Naive B cell (primary cell): ENCODE results near the gene FZD7. TPM values are rescaled to one million over a fixed set of nuclear protein-coding genes. Genes with fewer than 3 reads are reported as not detected.

Source experiments
- ATAC-seq, 2 donors: fragments of 150-1000 bp; cut with Tn5 transposase; 2 replicates each; pipeline ENCODE4 v1.10.0; 2021; ENCODE audit warnings: low read depth in 2 of 2, mild to moderate bottlenecking in 2 of 2, moderate library complexity in 2 of 2
- DNase-seq: peaks from one replicate; pipeline ENCODE4 v3.0.0; 2022
- H3K27ac Mint-ChIP-seq, 6 donors: one replicate each; pipeline ENCODE4 v1.8.0; 2020 to 2022; ENCODE audit warnings: mild to moderate bottlenecking in 6 of 6, mixed read lengths in 6 of 6, moderate library complexity in 5 of 6, inconsistent platforms in 2 of 6
- H3K27me3 Mint-ChIP-seq, 3 donors: one replicate each; pipeline ENCODE4 v1.8.0; 2021 to 2022; ENCODE audit warnings: mixed read lengths in 3 of 3, mild to moderate bottlenecking in 1 of 3
- H3K36me3 Mint-ChIP-seq, 2 donors: one replicate each; pipeline ENCODE4 v1.8.0; 2020 to 2022; ENCODE audit warnings: mixed read lengths in 2 of 2, inconsistent platforms in 1 of 2, mild to moderate bottlenecking in 1 of 2
- H3K4me1 Mint-ChIP-seq, 3 donors: one replicate each; pipeline ENCODE4 v1.8.0; 2020 to 2022; ENCODE audit warnings: mixed read lengths in 3 of 3, inconsistent platforms in 1 of 3, mild to moderate bottlenecking in 1 of 3, moderate library complexity in 1 of 3
- H3K4me3 Mint-ChIP-seq, 8 donors: one replicate each; pipeline ENCODE4 v1.8.0; 2020 to 2022; ENCODE audit warnings: mild to moderate bottlenecking in 8 of 8, mixed read lengths in 8 of 8, moderate library complexity in 8 of 8, inconsistent platforms in 2 of 8
- H3K9me3 Mint-ChIP-seq, 7 donors: one replicate each; pipeline ENCODE4 v1.8.0; 2020 to 2022; ENCODE audit warnings: mixed read lengths in 7 of 7, mild to moderate bottlenecking in 5 of 7, inconsistent platforms in 2 of 7, moderate library complexity in 1 of 7
- polyA plus RNA-seq, 6 donors: library from polyadenylated mRNA; unstranded; fragments of 300-500 nt; fragmentation: Illumina TruSeq; gene quantifications; one replicate each; pipeline ENCODE4 v1.2.3, GENCODE V29; 2021; ENCODE audit warnings: low read depth in 6 of 6

FZD7 gene
- polyA plus RNA-seq, 6 donors from 2014 or later: 0.13 to 0.17 TPM; not detected in 4

GRCh38 chr2:202001826-202002225 is 31.8 kb upstream of the FZD7 start:
- Mint-ChIP-seq H3K27me3 (peaks cover 0 to 5% (median 4%) of the 10 kb centered on the region in 3 donors), H3K36me3 (no peaks in the 10 kb centered on the region), H3K4me1 (peaks cover 6 to 16% (median 10%) of the 10 kb centered on the region in 3 donors), H3K4me3 (no peak overlapping the region), H3K9me3 (no peaks in the 10 kb centered on the region), H3K27ac (no peak overlapping the region)
- DNase-seq (no peak), ATAC-seq (no peak)

- Mint-ChIP-seq H3K36me3 (no peaks in the 10 kb centered on the region), H3K4me1 (peaks cover 6 to 14% (median 7%) of the 10 kb centered on the region in 3 donors), H3K27ac (no peak overlapping the region), H3K9me3 (no peaks in the 10 kb centered on the region), H3K4me3 (no peak overlapping the region), H3K27me3 (peaks cover 3 to 5% (median 4%) of the 10 kb centered on the region in 3 donors)
- DNase-seq (no peak), ATAC-seq (no peak)
Observed at GRCh38 chr2:202002381-202002780, 31.3 kb upstream of the FZD7 start.

GRCh38 chr2:202005272-202005887 is 28.3 kb upstream of the FZD7 start:
- Mint-ChIP-seq H3K27ac (peak overlapping the region in 1 of 6 donors; percentile 1), H3K4me1 (peaks cover 6 to 14% (median 7%) of the 10 kb centered on the region in 3 donors), H3K9me3 (no peaks in the 10 kb centered on the region), H3K36me3 (no peaks in the 10 kb centered on the region), H3K27me3 (peaks cover 3 to 8% (median 6%) of the 10 kb centered on the region in 3 donors), H3K4me3 (peak overlapping the region in 1 of 8 donors; percentile 15)
- DNase-seq: peak; percentile 21
- ATAC-seq: peak; percentile 65 to 71

GRCh38 chr2:202006301-202006700 is 27.4 kb upstream of the FZD7 start:
- Mint-ChIP-seq H3K27ac (no peak overlapping the region), H3K4me3 (peak overlapping the region in 1 of 8 donors; percentile 5)
- DNase-seq: no peak

GRCh38 chr2:202007015-202007982 is 26.4 kb upstream of the FZD7 start:
- H3K36me3 Mint-ChIP-seq: no peaks in the 10 kb centered on the region
- DNase-seq (no peak), ATAC-seq (no peak)
- no peaks in the 10 kb centered on the region for H3K9me3 Mint-ChIP-seq
- H3K4me3 Mint-ChIP-seq: no peak overlapping the region
- H3K27me3 Mint-ChIP-seq: peaks cover 7 to 24% (median 24%) of the 10 kb centered on the region in 3 donors
- H3K4me1 Mint-ChIP-seq: peaks cover 6 to 14% (median 7%) of the 10 kb centered on the region in 3 donors
- H3K27ac Mint-ChIP-seq: no peak overlapping the region

More at GRCh38 chr2:202006301-202006700, 27.4 kb upstream of the FZD7 start:
- H3K4me1 Mint-ChIP-seq: peaks cover 6 to 14% (median 7%) of the 10 kb centered on the region in 3 donors
- H3K36me3 Mint-ChIP-seq: no peaks in the 10 kb centered on the region
- H3K27me3 Mint-ChIP-seq: peaks cover 5 to 14% (median 14%) of the 10 kb centered on the region in 3 donors
- ATAC-seq: no peak
- H3K9me3 Mint-ChIP-seq: no peaks in the 10 kb centered on the region

- ATAC-seq: no peak
- Mint-ChIP-seq H3K27me3 (peaks cover 13 to 31% (median 29%) of the 10 kb centered on the region in 3 donors), H3K9me3 (no peaks in the 10 kb centered on the region), H3K4me1 (peaks cover 6 to 14% (median 7%) of the 10 kb centered on the region in 3 donors), H3K4me3 (no peak overlapping the region), H3K36me3 (no peaks in the 10 kb centered on the region), H3K27ac (no peak overlapping the region)
- no peak for DNase-seq
Observed at GRCh38 chr2:202007983-202008354, 25.7 kb upstream of the FZD7 start.

GRCh38 chr2:202009019-202009481 is 24.6 kb upstream of the FZD7 start:
- peaks cover 6 to 12% (median 7%) of the 10 kb centered on the region in 3 donors for H3K4me1 Mint-ChIP-seq
- H3K36me3 Mint-ChIP-seq: no peaks in the 10 kb centered on the region
- peak overlapping the region in 1 of 6 donors; percentile 60 for H3K27ac Mint-ChIP-seq
- DNase-seq (no peak), ATAC-seq (no peak)
- H3K27me3 Mint-ChIP-seq: peaks cover 15 to 41% (median 32%) of the 10 kb centered on the region in 3 donors
- H3K9me3 Mint-ChIP-seq: no peaks in the 10 kb centered on the region
- no peak overlapping the region for H3K4me3 Mint-ChIP-seq

- peaks cover 6 to 11% (median 7%) of the 10 kb centered on the region in 3 donors for H3K4me1 Mint-ChIP-seq
- H3K4me3 Mint-ChIP-seq: no peak overlapping the region
- peak overlapping the region in 1 of 6 donors; percentile 68 for H3K27ac Mint-ChIP-seq
- H3K9me3 Mint-ChIP-seq: no peaks in the 10 kb centered on the region
- no peaks in the 10 kb centered on the region for H3K36me3 Mint-ChIP-seq
- ATAC-seq (no peak), DNase-seq (no peak)
- H3K27me3 Mint-ChIP-seq: peaks cover 20 to 46% (median 37%) of the 10 kb centered on the region in 3 donors
Observed at GRCh38 chr2:202009581-202009980, 24.1 kb upstream of the FZD7 start.

GRCh38 chr2:202014318-202014717 is 19.3 kb upstream of the FZD7 start:
- Mint-ChIP-seq H3K4me3 (no peak overlapping the region), H3K9me3 (no peaks in the 10 kb centered on the region), H3K27ac (no peak overlapping the region), H3K36me3 (no peaks in the 10 kb centered on the region), H3K4me1 (no peaks in the 10 kb centered on the region), H3K27me3 (peaks cover 30 to 74% (median 60%) of the 10 kb centered on the region in 3 donors)
- ATAC-seq (no peak), DNase-seq (no peak)

- DNase-seq (no peak), ATAC-seq (no peak)
- Mint-ChIP-seq H3K4me1 (no peaks in the 10 kb centered on the region), H3K9me3 (no peaks in the 10 kb centered on the region), H3K36me3 (no peaks in the 10 kb centered on the region), H3K27ac (no peak overlapping the region), H3K27me3 (peaks cover 30 to 75% (median 62%) of the 10 kb centered on the region in 3 donors), H3K4me3 (no peak overlapping the region)
Observed at GRCh38 chr2:202014759-202015211, 18.9 kb upstream of the FZD7 start.

GRCh38 chr2:202015471-202015870 is 18.2 kb upstream of the FZD7 start:
- Mint-ChIP-seq H3K27me3 (peaks cover 30 to 69% (median 62%) of the 10 kb centered on the region in 3 donors), H3K4me1 (no peaks in the 10 kb centered on the region), H3K36me3 (no peaks in the 10 kb centered on the region), H3K9me3 (no peaks in the 10 kb centered on the region), H3K4me3 (no peak overlapping the region), H3K27ac (no peak overlapping the region)
- ATAC-seq: no peak
- DNase-seq: no peak

- Mint-ChIP-seq H3K27ac (no peak overlapping the region), H3K4me1 (no peaks in the 10 kb centered on the region), H3K4me3 (no peak overlapping the region), H3K36me3 (no peaks in the 10 kb centered on the region), H3K27me3 (peaks cover 26 to 57% (median 54%) of the 10 kb centered on the region in 3 donors), H3K9me3 (no peaks in the 10 kb centered on the region)
- DNase-seq: no peak
- ATAC-seq: no peak
Observed at GRCh38 chr2:202016579-202017227, 17.0 kb upstream of the FZD7 start.

- no peak for DNase-seq
- Mint-ChIP-seq H3K27ac (no peak overlapping the region), H3K4me1 (no peaks in the 10 kb centered on the region), H3K36me3 (no peaks in the 10 kb centered on the region), H3K27me3 (peaks cover 23 to 47% (median 44%) of the 10 kb centered on the region in 3 donors), H3K9me3 (no peaks in the 10 kb centered on the region), H3K4me3 (no peak overlapping the region)
- ATAC-seq: no peak
Observed at GRCh38 chr2:202017940-202018339, 15.7 kb upstream of the FZD7 start.
